Stimulated activated CD8-positive, alpha-beta memory T cell treated with anti-CD3 and anti-CD28 coated beads, Interleukin-15, amount 100 ng/mL, for 48 hours (primary cell): ENCODE measurements around the gene TMEM63B.
"Not testable (repeated sequence)": the region's sequence is repeated elsewhere in the genome, so short reads cannot be mapped to it uniquely, and the experiment has no call there.

Experiments
- DNase-seq, 2 donors: peaks; one replicate each; pipeline ENCODE4 v3.0.0-alpha.2; 2020; ENCODE audit warnings: low read depth in 2 of 2

Gene TMEM63B

GRCh38 chr6:44127186-44128019 is at the start of gene TMEM63B, which contains the start of gene MRPL14:
TSS of gene TMEM63B (plus strand) at chr6:44127554. CDS start at chr6:44134585, 7,031 bp downstream.
TSS of gene MRPL14 (minus strand) at chr6:44127452. CDS start at chr6:44116611, 10,841 bp downstream.
- peak; percentile 86 to 88 for DNase-seq

DNA sequence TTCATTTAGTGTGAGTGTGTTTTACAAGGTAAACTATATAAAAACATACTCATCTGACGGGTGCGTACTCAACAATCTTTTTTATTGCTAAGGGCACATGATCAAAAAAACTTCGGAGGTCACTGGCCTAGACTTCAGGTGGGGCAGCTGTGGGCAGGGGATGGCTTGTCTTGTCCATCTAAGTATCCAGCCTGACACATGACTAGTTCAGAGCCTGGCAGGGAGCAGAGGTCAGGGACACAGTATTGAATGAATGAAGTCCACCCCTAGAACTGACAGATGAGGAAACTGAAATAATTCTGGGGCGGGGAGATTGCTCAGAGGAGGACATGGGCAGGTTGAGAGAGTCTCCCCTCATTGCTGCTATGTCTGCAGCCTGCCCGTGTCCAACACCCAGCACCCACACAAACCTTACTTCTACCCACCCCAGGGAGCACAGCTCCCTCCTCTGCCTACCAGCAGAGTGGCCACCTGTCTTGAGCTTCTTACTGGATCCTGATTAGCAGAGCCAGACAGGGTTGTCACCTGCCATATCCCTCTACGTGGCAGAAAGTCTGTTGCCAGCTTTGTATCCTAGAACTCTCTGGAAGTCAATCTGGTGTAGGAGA is 49.0 kb upstream of the TMEM63B start:
- no peak for DNase-seq

GRCh38 chr6:44078827-44079671 is 48.3 kb upstream of the TMEM63B start:
- peak in 1 of 2 donors; percentile 42 for DNase-seq

- no peak for DNase-seq
Measured at GRCh38 chr6:44079672-44080071, 47.7 kb upstream of the TMEM63B start.

- no peak for DNase-seq
Measured at GRCh38 chr6:44080561-44081521, 46.5 kb upstream of the TMEM63B start.

GRCh38 chr6:44081753-44082152 is 45.6 kb upstream of the TMEM63B start:
- no peak for DNase-seq

DNA sequence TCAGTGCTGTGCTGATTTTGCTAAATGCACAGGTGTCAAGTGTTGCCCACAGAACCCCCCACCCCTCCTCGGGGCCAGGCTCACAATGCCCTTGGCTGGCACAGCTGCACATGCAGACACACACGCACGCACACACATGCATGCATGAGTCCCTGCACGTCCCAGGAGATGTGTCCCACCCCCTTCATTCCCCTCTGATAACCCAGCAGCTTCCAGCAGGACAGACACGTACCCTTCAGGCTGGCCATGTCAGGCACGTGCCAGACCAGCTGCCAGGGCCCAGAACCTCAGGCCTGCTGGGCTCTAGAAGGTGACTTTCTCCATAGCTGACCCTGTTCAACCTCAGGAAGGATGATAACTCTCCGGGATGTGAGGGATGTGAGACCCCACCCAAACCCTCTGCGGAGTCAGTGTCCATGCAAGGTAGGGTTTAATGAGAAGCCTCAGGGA is 44.5 kb upstream of the TMEM63B start:
- DNase-seq: no peak

DNA sequence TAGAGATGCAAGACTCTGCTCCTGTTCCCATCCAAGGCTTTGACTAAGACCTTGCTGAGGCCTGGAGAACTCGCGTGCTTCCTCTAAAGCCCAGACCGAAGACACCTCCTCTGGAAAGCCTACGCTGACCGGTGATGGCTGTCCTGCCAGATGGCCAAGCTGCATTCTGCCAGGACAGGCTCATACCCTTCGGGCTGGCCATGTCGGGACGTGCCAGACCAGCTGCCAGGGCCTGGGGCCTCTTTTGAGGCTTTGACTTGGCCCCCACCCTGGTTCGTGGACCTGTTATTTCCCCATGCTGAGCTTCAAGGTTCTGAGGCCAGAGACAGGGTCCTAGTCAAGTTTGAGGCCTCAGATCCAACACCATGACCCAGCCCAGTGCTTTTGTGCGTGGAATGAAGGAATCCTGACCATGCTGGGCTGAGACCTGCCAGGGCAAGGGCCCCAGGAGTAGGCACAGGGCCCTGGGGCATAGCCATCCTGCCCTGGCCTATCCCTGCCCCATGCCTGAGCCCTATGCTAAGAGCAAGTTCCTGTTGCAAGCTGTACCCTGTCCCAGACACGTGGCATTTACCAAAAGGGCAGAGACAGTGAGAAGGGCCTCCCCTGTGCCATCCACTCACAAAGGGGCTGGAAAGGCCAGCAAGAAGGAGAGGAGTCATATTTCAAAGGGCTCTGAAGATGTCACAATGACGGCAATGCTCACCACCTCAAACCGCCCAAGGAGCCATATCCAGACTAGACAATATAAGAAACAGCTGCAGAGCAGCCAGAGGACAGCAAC is 42.9 kb upstream of the TMEM63B start:
- DNase-seq: no peak

DNA sequence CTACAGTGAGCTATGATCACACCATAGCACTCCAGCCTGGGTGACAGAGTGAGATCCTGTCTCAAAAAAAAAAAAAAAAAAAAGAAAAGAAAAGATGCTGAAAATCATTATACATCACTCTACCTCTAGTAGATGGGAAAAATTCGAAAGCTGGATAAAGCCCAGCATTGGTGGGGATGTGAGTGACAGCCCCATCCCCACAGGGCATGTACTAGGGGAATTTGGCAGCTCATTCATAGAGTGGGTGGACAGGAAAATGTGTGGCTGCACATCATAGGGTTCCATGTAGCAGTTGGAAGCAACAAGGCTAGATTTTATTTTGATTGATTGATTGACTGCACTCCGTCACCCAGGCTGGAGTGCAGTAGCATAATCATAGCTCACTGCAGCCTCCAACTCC is 42.1 kb upstream of the TMEM63B start:
- DNase-seq: no peak

GRCh38 chr6:44086931-44087574 is 40.3 kb upstream of the TMEM63B start:
- no peak for DNase-seq

GRCh38 chr6:44087623-44088022 is 39.7 kb upstream of the TMEM63B start:
- DNase-seq: no peak

DNA sequence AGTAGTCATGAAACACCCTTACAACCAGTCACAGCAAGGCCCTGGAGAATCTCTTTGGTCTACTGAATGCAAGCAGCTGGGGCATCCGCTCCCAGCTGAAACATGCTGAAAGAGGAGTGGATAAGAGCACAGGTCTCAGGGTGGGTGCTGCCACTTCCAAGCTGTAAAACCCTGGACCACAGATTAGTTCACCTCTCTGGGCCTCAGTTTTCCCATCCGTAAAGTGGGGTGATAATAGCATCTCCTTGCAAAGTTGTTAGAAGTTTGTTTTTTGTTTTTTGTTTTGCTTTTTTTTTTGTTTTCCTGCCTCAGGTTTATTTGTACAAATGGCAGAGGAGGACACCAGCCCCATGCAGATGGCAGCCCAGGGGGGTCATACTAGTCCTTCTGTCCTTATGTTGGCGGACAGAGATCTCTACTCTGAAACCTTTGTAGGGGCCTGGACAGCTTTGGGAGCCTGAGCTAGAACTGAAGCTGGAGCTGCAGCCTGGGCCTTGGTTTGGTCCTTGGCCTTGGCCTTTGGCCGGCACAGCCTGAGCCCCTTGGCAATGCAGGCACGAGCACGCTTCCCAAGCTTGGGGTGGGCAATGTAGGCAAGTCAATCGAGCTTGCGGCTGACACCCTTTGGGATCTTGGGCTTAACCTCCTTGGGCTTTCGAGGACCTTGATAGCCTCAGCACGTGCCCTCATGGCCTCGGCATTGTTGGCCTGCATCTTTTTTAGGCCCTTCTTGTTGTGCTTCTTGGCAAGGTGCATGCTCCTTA is 38.3 kb upstream of the TMEM63B start:
- DNase-seq: no peak

DNA sequence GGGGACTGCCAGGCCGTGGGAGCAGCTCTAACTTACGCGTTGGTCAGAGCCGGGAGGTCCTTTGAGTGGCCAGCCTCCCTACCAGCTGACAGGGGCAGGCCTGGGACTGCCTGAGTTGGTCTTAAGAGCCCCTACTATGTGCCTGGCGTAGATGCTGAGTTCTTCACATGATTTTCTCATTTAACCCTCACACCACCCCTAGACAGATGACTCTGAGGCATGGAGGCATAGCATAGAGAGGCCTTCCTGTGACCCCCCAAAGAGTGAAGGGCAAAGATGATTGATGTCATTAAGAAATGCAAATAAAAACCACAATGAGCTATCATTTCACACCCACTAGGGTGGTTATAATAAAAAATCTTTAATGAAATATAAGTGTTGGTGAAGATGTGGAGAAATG is 36.9 kb upstream of the TMEM63B start:
- DNase-seq: no peak

DNA sequence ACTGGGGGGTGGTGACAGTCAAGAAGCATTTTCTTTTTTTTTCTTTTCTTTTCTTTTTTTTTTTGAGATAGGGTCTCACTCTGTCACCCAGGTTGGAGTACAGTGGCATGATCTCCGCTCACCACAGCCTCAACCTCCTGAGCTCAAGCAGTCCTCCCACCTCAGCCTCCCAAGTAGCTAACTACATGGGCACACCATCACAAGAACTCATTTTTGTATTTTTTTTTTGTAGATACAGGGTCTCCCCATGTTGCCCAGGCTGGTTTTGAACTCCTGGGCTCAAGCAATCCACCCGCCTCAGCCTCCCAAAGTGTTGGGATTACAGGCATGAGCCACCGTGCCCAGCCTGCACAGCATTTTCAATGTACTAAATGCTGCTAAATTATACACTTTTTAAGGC is 36.0 kb upstream of the TMEM63B start:
- DNase-seq: not testable (repeated sequence)

GRCh38 chr6:44091981-44092884 is 35.1 kb upstream of the TMEM63B start:
- no peak for DNase-seq

DNA sequence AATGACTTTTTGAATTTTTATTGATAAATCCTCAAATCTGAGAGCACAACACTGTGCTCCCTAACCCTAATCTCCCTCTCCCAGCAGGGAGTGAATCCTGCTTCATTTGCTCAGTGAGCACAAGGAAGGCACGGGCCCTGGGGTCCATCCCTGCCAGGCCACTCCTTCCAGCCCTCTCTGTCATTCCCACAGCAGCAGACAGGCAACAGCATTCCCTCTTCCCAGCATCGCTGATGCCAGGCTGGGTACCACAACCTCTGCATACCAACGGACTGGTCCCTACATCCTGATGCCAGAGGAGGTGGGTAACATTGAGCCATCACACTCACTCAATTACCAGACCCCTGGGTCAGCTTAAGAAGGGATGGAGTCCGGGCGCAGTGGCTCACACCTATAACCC is 34.3 kb upstream of the TMEM63B start:
- DNase-seq: no peak

GRCh38 chr6:44093750-44094402 is 33.5 kb upstream of the TMEM63B start:
- no peak for DNase-seq
